Body of pancreas (tissue), 4 donors: ENCODE results near the gene TSPAN3. TPM values are rescaled to one million over a fixed set of nuclear protein-coding genes. Genes with fewer than 3 reads are reported as not detected.

Experiments
- ATAC-seq: fragments of 150-250 bp; one replicate; pipeline ENCODE4 v1.9.1; 2016
- DNase-seq, 4 donors: peaks; one replicate each; pipeline ENCODE4 v3.0.0-alpha.2; 2019
- H3K27ac ChIP-seq, 4 donors: fragments of 200-600 bp; sonication (generic); 1 replicate in 3 of 4; 2 replicates in 1 of 4; pipeline versions ENCODE4 v1.5.1 to v1.6.1; 2016 to 2019; ENCODE audit warnings: mild to moderate bottlenecking in 1 of 4, mixed read lengths in 1 of 4, moderate library complexity in 1 of 4
- H3K27me3 ChIP-seq, 2 donors: fragments of 200-600 bp; sonication (generic); one replicate each; pipeline ENCODE4 v1.6.0; 2016; ENCODE audit warnings: mild to moderate bottlenecking in 1 of 2
- H3K36me3 ChIP-seq, 2 donors: fragments of 200-600 bp; sonication (generic); replicated peaks in 1 of 2; 2 replicates each; pipeline ENCODE4 v1.5.1; 2016; ENCODE audit warnings: low read depth in 2 of 2; ENCODE audit not compliant: insufficient read depth in 1 of 2
- H3K4me1 ChIP-seq: fragments of 200-600 bp; sonication (generic); one replicate; pipeline ENCODE4 v1.6.0; 2016
- H3K4me3 ChIP-seq, 2 donors: fragments of 200-600 bp; sonication (generic); 1 replicate in 1 of 2; 2 replicates in 1 of 2; pipeline ENCODE4 v1.5.1; 2016 to 2019
- H3K9me3 ChIP-seq, 3 donors: fragments of 200-600 bp; sonication (generic); 1 replicate in 2 of 3; 2 replicates in 1 of 3; pipeline ENCODE4 v1.5.1; 2016
- CTCF ChIP-seq, 7 experiments: fragments of 450-650 bp in 4 of 7; fragments of 200-600 bp in 3 of 7; sonication (generic) in 3 of 7; IDR thresholded peaks; one replicate each; pipeline ENCODE4 v1.5.1; 2016 to 2019; ENCODE audit warnings: antibody characterized with exemption in 7 of 7
- POLR2A ChIP-seq, 3 donors: fragments of 450-650 bp; IDR thresholded peaks; one replicate each; pipeline ENCODE4 v1.6.1; 2016; ENCODE audit warnings: antibody characterized with exemption in 3 of 3, mild to moderate bottlenecking in 2 of 3
- WGBS, 2 donors: methylation state at CpG; one replicate each; pipeline ENCODE4 v1.1.5; 2017; 5-methylcytosine and 5-hydroxymethylcytosine counted together
- intact Hi-C: fragments of 100-400 bp; cut with DNase I; formaldehyde crosslinking; loops from one replicate; pipeline ENCODE4 v1.15.1; 2023
- total RNA-seq, 2 donors: library from RNA; depleted of rRNA; stranded (reverse); fragments of >200 nt; gene quantifications; one replicate each; pipeline ENCODE4 v1.1.0, GENCODE V29; 2016

TSPAN3 gene
- total RNA-seq, 2 donors from 2014 or later = 99.1 to 118 TPM

- DNase-seq (no peak), ATAC-seq (no peak)
- Histone ChIP-seq H3K4me1 (no peaks in the 10 kb centered on the region), H3K27me3 (no peaks in the 10 kb centered on the region), H3K4me3 (no peak overlapping the region), H3K9me3 (no peaks in the 10 kb centered on the region), H3K27ac (no peak overlapping the region), H3K36me3 (peaks cover 0 to 13% of the 10 kb centered on the region in 2 donors)
- no peak for TF ChIP-seq CTCF (IDR thresholded peaks at IDR 0.05)
- TF ChIP-seq POLR2A (IDR thresholded peaks at IDR 0.05) = no peak
- intact Hi-C loops = no loop called here
- WGBS, 2 donors = 82 to 84% methylated on average over 1 of the region's 1 CpG
These were observed 22.6 kb downstream of the TSPAN3 start for GRCh38 chr15:77048135-77048876.

- H3K4me1 ChIP-seq = no peaks in the 10 kb centered on the region
- TF ChIP-seq POLR2A (IDR thresholded peaks at IDR 0.05) (no peak), CTCF (IDR thresholded peaks at IDR 0.05) (no peak)
- peaks cover 0 to 14% of the 10 kb centered on the region in 2 donors for H3K36me3 ChIP-seq
- intact Hi-C loops = no loop called here
- H3K4me3 ChIP-seq = no peak overlapping the region
- no peaks in the 10 kb centered on the region for H3K9me3 ChIP-seq
- no peaks in the 10 kb centered on the region for H3K27me3 ChIP-seq
- ATAC-seq = no peak
- no peak for DNase-seq
- H3K27ac ChIP-seq = no peak overlapping the region
- WGBS, 2 donors = 91 to 94% methylated on average over 7 of the region's 7 CpGs
These were observed 24.1 kb downstream of the TSPAN3 start for GRCh38 chr15:77046704-77047412.

- DNase-seq = no peak
- no peak for ATAC-seq
- H3K27ac ChIP-seq = no peak overlapping the region
- no peak for TF ChIP-seq CTCF (IDR thresholded peaks at IDR 0.05)
- no peak for TF ChIP-seq POLR2A (IDR thresholded peaks at IDR 0.05)
- no peaks in the 10 kb centered on the region for H3K9me3 ChIP-seq
- H3K27me3 ChIP-seq = no peaks in the 10 kb centered on the region
- H3K36me3 ChIP-seq = peaks cover 0 to 12% of the 10 kb centered on the region in 2 donors
- intact Hi-C loops = no loop called here
- WGBS, 2 donors = 93 to 94% methylated on average over 1 of the region's 1 CpG
- no peaks in the 10 kb centered on the region for H3K4me1 ChIP-seq
- no peak overlapping the region for H3K4me3 ChIP-seq
These were observed 24.9 kb downstream of the TSPAN3 start for GRCh38 chr15:77045985-77046384.

- no peak overlapping the region for H3K4me3 ChIP-seq
- ATAC-seq = no peak
- H3K36me3 ChIP-seq = peaks cover 0 to 12% of the 10 kb centered on the region in 2 donors
- H3K27me3 ChIP-seq = no peaks in the 10 kb centered on the region
- no peak for DNase-seq
- H3K27ac ChIP-seq = no peak overlapping the region
- no peak for TF ChIP-seq POLR2A (IDR thresholded peaks at IDR 0.05)
- no peak for TF ChIP-seq CTCF (IDR thresholded peaks at IDR 0.05)
- WGBS, 2 donors = 78 to 80% methylated on average over 6 to 7 of the region's 7 CpGs
- no peaks in the 10 kb centered on the region for H3K9me3 ChIP-seq
- H3K4me1 ChIP-seq = no peaks in the 10 kb centered on the region
- intact Hi-C loops = no loop called here
These were observed 26.5 kb downstream of the TSPAN3 start for GRCh38 chr15:77044228-77045042.
